ENCODE results near the gene PCNX4. TPM values are rescaled to one million over a fixed set of nuclear protein-coding genes. Genes with fewer than 3 reads are reported as not detected.

PCNX4 gene
- total and polyA plus RNA-seq, 8 donors = 6.8 to 105 (median 30.7) TPM

- peaks cover 0 to 8% (median 1%) of the 10 kb centered on the region in 4 donors for H3K4me1 ChIP-seq
- H3K27me3 ChIP-seq = no peaks in the 10 kb centered on the region
- no peak for DNase-seq
- WGBS, 5 donors = 57 to 83% (median 73%) methylated on average over 1 of the region's 1 CpG
- H3K36me3 ChIP-seq = no peaks in the 10 kb centered on the region
- H3K4me3 ChIP-seq = no peak overlapping the region
- no peak for TF ChIP-seq CTCF (IDR thresholded peaks at IDR 0.05)
- TF ChIP-seq POLR2A (IDR thresholded peaks at IDR 0.05) = no peak
- TF ChIP-seq EP300 (IDR thresholded peaks at IDR 0.05) = no peak
- TF ChIP-seq POLR2AphosphoS5 (IDR thresholded peaks at IDR 0.05) = no peak
- H3K27ac ChIP-seq = no peak overlapping the region
- H3K9me3 ChIP-seq = no peaks in the 10 kb centered on the region
- intact Hi-C loops (cut with DNase I; ENCODE audit: low total_unique reads) = no loop called here
Observed at GRCh38 chr14:60210703-60211102, 119.0 kb downstream of the PCNX4 start.

- no peak for DNase-seq
- Histone ChIP-seq H3K27me3 (no peaks in the 10 kb centered on the region), H3K4me3 (no peak overlapping the region), H3K9me3 (no peaks in the 10 kb centered on the region), H3K36me3 (no peaks in the 10 kb centered on the region), H3K27ac (no peak overlapping the region), H3K4me1 (peaks cover 0 to 8% (median 1%) of the 10 kb centered on the region in 4 donors)
- intact Hi-C loops (cut with DNase I; ENCODE audit: low total_unique reads) = no loop called here
- TF ChIP-seq POLR2A (IDR thresholded peaks at IDR 0.05) = no peak
- no peak for TF ChIP-seq POLR2AphosphoS5 (IDR thresholded peaks at IDR 0.05)
- TF ChIP-seq EP300 (IDR thresholded peaks at IDR 0.05) = no peak
- TF ChIP-seq CTCF (IDR thresholded peaks at IDR 0.05) = no peak
- 85 to 99% (median 94%) methylated on average over 3 of the region's 3 CpGs for WGBS, 5 donors
Observed at GRCh38 chr14:60211153-60211552, 119.4 kb downstream of the PCNX4 start.

- Histone ChIP-seq H3K27me3 (no peaks in the 10 kb centered on the region), H3K4me3 (no peak overlapping the region), H3K9me3 (no peaks in the 10 kb centered on the region), H3K36me3 (no peaks in the 10 kb centered on the region), H3K4me1 (peaks cover 0 to 19% (median 1%) of the 10 kb centered on the region in 4 donors), H3K27ac (peak overlapping the region in 1 of 5 donors; percentile 80)
- DNase-seq = no peak
- intact Hi-C loops (cut with DNase I; ENCODE audit: low total_unique reads) = no loop called here
- TF ChIP-seq POLR2AphosphoS5 (IDR thresholded peaks at IDR 0.05) (no peak), EP300 (IDR thresholded peaks at IDR 0.05) (no peak), CTCF (IDR thresholded peaks at IDR 0.05) (no peak), POLR2A (IDR thresholded peaks at IDR 0.05) (no peak)
- WGBS, 5 donors = 81 to 86% (median 83%) methylated on average over 5 of the region's 5 CpGs
Observed at GRCh38 chr14:60212503-60213371, 121.0 kb downstream of the PCNX4 start.

- Histone ChIP-seq H3K27me3 (no peaks in the 10 kb centered on the region), H3K4me3 (no peak overlapping the region), H3K36me3 (no peaks in the 10 kb centered on the region), H3K4me1 (peaks cover 0 to 24% (median 1%) of the 10 kb centered on the region in 4 donors), H3K9me3 (no peaks in the 10 kb centered on the region), H3K27ac (peak overlapping the region in 1 of 5 donors; percentile 80)
- TF ChIP-seq POLR2A (IDR thresholded peaks at IDR 0.05) = no peak
- TF ChIP-seq CTCF (IDR thresholded peaks at IDR 0.05) = no peak
- no peak for TF ChIP-seq EP300 (IDR thresholded peaks at IDR 0.05)
- no peak for TF ChIP-seq POLR2AphosphoS5 (IDR thresholded peaks at IDR 0.05)
- WGBS, 5 donors = 62 to 84% (median 72%) methylated on average over 3 of the region's 3 CpGs
- DNase-seq = no peak
- intact Hi-C loops (cut with DNase I; ENCODE audit: low total_unique reads) = no loop called here
Observed at GRCh38 chr14:60214003-60214402, 122.3 kb downstream of the PCNX4 start.

Data from stomach (tissue), 9 donors.